DLD1 (cell line): Measurements from ENCODE around the gene MSH2.
"Not testable (repeated sequence)": the region's sequence is repeated elsewhere in the genome, so short reads cannot be mapped to it uniquely, and the experiment has no call there.

Source experiments
- in situ Hi-C: cut with HindIII; loops from 2 replicates; pipeline ENCODE4 v1.10.0; 2017; ENCODE audit warnings: low sequenced_read_pairs

The MSH2 gene

DNA sequence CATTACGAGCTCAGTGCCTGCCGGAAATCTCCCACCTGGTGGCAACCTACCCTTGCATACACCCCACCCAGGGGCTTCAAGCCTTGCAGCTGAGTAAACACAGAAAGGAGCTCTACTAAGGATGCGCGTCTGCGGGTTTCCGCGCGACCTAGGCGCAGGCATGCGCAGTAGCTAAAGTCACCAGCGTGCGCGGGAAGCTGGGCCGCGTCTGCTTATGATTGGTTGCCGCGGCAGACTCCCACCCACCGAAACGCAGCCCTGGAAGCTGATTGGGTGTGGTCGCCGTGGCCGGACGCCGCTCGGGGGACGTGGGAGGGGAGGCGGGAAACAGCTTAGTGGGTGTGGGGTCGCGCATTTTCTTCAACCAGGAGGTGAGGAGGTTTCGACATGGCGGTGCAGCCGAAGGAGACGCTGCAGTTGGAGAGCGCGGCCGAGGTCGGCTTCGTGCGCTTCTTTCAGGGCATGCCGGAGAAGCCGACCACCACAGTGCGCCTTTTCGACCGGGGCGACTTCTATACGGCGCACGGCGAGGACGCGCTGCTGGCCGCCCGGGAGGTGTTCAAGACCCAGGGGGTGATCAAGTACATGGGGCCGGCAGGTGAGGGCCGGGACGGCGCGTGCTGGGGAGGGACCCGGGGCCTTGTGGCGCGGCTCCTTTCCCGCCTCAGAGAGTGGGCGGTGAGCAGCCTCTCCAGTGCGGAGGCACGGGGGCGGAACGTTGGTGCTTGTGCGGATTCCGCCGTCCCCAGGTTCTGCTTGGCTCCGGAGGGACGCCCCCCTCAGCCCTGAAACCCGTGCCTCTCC, at the start of gene MSH2:
Gene MSH2, plus strand, starts transcription at position 352 of the 804 bp plus-strand sequence. Its CDS starts 36 bp downstream, at position 388.
- in situ Hi-C loops, result no loop called here

DNA sequence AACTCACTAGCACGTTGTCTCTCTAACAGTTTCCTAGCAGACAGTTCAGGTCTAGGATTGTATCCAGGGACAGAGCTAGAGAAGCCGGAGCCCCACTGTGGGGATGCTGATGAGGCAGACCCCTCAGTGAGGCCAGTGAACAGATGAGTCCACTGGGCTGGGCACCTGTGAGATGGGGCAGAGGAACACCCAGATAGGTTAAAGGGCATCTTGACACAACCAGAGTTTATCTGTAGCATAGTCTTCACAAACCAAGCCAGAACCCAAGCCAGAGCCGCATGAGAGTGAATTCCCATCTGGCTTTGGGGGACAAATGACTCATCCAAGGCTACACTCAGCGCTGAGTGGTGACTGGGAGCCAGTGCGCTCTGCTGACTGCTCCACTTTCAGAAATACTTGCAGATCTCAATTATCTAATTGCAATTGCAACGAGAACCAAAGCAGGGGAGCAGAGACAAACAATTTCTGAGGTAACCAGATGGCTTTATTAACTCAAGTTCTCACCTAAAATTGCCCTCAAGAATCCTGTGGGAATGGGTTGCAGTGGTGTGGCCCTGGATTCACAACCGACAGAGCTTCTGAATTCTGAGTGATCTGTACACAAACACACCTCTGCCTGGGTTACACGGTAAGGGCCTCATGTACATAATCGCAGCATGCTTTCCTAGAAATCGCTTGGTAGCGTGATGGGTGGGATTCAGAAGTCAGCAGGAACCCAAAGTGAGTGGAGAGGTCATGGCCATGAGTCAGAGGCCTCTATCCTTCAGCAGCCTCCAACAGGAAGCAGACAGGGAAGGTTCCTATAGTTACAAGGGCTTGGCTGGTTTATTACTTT, 48.7 kb upstream of the MSH2 start:
- in situ Hi-C loops, result no loop called here

DNA sequence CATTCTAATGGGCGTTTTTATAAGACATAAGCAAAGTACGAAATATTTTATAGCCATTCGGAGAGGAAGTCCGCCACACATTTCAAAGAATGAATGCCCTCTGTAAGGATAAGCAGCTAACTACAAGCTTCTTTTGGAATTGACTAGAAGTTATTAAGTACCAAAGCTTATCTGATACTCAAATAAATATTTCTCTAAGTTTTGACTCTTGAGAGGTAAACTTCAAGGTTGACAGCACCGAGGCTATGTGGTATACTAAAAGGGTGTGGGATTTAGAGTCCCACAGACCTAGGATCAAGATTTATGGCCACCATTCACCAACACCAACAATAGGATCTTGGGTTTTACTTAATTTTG, 48.1 kb upstream of the MSH2 start:
- in situ Hi-C loops, result no loop called here

DNA sequence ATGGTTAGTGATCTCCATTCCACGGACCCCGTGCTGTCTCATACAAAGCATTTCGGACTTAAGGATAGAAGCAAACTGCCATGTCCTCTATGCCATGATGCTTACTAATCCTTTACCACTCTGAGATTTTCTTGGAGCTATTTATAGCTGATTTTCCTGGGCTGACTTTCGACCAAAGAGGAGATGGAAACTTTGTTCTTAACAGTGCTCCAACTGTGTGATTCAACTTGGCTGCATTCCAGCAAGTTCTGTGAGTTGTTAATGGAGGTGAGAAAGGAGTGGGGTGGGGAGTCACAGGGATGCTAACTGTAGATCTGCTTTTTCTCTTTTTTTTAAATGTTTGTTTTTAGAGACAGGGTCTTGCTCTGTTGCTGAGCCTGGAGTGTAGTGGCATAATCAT, 45.5 kb upstream of the MSH2 start:
- in situ Hi-C loops, result no loop called here

DNA sequence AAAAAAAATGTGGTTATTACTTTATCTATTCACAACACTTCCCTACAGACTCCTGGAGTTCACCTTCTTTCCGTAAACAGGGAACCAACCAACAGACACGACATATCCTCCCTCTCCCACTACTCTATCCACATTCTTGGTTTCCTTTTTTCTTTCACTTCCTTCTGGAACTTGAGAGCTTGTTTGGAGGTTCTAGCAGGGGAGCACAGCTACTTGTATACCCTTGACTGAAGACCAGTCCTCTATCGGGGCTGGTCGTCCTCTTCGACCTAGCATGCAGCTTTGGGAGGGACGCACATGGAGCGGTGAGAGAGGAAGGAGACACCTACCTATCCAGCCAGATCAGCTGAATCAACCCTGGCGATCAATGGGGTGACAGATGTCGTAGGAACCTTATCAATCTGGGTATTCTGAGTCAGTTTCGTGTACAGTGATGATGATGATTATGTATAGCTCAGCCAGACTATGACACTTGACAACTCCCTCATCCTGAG, 43.5 kb upstream of the MSH2 start:
- in situ Hi-C loops, result no loop called here

DNA sequence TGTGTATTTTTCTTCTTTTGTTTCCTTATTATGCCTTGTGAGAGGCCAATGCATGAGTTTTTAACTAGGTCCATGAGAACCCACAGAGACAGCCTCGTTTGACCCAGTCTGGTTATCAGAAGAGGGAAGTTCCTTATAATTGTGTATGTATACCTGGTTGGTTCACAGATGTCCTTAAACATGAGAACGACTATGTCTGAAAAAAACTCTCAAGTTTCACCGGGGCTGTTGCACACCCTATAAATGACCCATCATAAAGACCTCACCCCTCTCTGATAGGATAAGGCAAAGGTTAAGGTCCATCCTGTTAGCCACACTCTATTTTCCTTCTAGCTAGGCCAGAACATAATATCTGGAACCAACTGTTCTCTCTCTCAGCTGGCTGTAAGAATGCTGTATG, 42.7 kb upstream of the MSH2 start:
- in situ Hi-C loops, result no loop called here

DNA sequence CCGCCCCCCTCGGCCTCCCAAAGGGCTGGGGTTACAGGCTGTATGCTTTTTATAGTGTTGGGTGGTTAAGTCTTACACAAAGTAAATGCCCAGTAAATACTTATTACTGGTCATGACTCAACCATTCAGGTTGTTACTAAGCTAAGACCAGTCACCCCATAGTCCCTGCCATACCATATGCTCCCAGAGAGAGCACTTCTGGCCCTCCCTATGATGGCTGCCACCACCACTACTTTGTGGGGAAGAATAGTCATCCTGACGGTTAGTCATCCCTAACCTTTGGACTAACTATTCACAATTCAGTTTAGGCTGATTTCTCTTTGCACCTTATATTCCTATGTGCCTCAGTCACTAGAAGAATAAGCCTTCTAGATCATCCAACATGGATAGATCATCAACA, 42.0 kb upstream of the MSH2 start:
- in situ Hi-C loops, result no loop called here

DNA sequence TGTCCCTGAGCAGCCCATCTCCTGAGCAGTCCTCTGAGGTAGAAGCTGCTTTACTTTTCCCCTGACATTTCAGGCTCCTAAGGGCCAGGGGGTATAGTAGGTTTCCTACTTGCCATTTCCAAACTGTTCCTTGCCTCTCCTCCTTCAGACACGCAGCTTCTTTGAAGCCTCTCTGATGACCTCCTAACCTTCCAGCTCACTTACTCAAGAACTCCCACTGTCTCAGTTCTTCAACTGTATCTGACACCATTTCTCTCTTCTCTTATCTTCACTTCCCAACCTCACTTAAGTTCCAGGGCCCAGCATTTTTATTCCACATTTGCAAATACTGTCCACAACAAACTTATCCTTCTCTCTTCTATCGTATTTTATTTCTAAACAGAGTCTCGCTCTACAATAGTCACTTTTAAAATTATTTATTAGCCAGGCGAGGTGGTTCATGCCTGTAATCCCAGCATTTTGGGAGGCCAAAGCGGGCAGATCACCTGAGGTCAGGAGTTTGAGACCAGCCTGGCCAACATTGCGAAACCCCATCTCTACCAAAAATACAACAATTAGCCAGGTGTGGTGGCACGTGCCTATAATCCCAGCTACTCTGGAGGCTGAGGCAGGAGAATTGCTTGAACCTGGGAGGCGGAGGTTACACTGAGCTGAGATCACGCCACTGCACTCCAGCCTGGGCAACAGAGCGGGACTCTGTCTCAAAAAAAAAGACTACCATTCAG, 41.3 kb upstream of the MSH2 start:
- in situ Hi-C loops, result not testable (repeated sequence)

DNA sequence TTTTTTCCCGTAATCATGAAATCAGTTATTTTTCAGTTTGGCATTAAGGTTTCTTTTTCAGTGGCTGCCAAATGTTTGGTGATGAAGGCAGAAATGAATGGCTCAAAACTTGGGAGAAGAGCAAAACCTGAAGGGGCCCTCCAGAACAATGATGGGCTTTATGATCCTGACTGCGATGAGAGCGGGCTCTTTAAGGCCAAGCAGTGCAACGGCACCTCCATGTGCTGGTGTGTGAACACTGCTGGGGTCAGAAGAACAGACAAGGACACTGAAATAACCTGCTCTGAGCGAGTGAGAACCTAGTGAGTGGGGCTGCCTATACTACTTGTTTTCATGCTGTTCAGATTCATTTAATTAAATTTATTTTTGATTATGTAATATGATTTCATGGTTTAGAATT, 29.2 kb upstream of the MSH2 start:
- in situ Hi-C loops, result no loop called here

DNA sequence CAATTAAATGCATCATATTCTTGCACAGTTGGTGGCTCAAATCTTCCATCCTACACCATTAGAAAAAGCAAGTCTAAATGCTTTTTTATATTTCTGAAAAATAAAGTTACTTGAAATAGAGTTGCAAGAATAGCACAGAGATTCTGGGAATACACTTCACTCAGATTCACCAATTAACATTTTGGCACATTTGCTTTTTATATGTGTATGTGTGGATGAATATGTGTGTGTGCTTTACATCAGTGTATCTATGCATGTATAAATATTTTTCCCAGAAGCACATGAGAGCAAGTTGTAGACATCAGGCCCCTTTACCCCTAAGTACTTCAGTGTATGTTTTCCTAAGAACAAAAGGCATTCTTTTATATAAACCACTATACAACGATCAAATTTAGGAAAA, 27.6 kb upstream of the MSH2 start:
- in situ Hi-C loops, result no loop called here

DNA sequence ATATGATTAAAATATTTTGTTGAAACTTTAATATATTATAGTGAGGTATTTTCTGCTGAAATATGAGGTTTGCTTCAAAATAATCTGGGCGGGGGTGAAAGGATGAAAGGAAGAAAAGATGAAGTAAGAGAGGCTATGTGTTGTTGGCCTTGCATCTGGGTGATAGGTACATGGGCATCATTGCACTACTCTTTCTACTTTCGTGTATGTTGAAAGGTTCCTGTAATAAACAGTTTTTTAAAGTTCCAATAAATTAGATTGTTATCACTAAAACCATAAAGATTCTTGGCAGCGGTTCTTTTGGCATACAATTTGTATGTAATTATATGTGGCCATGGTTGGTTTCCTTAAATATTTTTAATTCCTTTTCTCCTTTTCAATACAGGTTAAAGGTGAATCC, 23.6 kb upstream of the MSH2 start:
- in situ Hi-C loops, result no loop called here

DNA sequence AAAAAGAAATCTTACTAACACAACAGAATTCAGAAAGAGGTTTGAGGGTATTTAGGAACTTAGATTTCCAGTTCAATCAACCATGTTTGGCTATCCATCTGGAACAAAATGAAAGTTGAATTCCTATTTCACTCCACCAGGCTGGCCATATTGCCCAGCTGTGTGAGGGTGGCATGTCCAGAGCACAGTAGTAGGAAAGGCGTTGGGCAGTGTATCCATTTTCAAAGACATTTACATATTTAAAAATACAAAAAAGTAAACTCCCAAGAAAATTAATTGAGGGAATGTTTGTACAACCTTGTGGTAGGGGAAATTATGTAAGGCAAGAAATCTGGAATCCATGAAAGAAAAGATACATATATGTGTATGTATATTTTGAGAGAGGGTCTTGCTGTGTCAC, 21.5 kb upstream of the MSH2 start:
- in situ Hi-C loops, result no loop called here

DNA sequence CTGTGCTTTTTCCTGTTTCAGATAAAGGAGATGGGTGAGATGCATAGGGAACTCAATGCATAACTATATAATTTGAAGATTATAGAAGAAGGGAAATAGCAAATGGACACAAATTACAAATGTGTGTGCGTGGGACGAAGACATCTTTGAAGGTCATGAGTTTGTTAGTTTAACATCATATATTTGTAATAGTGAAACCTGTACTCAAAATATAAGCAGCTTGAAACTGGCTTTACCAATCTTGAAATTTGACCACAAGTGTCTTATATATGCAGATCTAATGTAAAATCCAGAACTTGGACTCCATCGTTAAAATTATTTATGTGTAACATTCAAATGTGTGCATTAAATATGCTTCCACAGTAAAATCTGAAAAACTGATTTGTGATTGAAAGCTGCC, 16.4 kb upstream of the MSH2 start:
- in situ Hi-C loops, result no loop called here

DNA sequence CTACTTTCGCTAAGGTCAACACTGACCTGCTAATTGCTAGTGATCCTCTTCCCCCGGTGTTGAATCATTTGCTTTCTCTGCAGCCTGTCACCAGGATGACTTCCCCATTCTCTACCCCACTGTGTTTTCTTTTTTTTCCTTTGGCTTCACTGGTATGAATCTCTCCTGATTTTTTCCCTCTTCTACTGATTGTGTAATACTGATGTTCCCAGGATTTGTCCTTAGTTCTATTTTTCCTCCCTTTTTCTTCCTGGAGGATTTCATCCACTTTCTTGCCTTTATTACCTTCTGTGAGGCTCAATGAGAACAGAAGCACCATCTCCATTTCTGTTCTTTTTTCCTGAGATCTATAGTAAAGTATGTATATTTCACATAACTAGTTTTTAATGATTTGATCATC, 14.1 kb upstream of the MSH2 start:
- in situ Hi-C loops, result no loop called here

DNA sequence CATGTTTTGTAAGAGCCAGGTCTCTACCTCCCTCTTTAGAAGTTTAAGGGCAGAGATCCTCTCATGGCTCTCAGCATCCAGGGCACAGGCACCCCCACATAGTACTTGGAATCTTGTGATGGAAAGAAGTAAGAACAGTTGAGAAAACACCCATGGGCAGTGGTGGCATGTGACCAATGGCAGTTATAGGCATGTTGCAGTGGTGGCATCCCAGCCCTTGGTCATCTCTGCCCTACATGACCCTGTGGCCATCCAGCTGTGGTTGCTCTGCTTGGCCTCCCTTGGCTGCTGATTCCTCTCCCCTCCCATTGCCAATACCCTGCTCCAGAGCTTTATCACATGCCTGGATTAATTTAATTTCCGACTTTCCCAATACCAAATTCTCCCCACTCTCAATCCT, 13.3 kb upstream of the MSH2 start:
- in situ Hi-C loops, result no loop called here

DNA sequence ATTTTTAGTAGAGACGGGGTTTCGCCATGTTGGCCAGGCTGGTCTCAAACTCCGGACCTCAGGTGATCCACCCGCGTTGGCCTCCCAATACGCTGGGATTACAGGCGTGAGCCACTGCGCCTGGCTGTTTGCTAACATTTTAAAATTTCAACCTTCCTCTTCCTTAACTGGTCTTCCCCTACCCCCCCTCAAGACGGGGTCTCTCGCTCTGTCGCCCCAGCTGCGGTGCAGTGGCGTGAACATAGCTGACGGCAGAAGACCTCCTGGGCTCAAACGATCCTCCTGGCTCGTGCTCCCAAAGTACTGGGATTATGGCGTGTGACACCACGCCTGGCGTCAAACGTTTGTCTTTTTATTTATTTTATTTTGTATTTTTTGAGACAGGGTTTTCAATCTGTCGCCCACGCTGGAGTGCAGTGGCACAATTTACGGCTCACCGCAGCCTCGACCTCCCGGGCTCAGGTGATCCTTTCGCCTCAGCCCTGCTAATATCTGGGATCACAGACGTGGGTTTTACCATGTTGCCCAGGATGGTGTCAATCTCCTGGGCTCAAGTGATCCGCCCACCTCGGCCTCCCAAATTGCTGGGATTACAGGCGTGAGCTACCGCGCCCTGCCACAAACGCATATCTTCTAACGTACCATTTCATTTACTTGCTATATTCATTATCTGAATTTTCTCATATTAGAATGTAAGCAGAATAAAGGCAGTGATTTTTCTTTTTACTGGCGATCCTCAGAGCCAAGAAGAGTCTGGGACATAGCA, 984 bp upstream of the MSH2 start:
- in situ Hi-C loops, result no loop called here

DNA sequence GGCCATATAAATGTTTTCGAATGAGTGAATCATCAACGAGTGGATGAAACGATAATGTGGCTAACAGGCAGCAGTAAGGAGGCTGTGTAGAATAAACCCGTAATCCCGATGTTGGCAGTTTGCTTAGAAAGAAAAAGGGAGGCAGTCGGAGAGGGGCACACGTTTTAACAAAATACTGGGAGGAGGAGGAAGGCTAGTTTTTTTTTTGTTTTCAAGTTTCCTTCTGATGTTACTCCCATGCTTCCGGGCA, 476 bp upstream of the MSH2 start:
- in situ Hi-C loops, result no loop called here

DNA sequence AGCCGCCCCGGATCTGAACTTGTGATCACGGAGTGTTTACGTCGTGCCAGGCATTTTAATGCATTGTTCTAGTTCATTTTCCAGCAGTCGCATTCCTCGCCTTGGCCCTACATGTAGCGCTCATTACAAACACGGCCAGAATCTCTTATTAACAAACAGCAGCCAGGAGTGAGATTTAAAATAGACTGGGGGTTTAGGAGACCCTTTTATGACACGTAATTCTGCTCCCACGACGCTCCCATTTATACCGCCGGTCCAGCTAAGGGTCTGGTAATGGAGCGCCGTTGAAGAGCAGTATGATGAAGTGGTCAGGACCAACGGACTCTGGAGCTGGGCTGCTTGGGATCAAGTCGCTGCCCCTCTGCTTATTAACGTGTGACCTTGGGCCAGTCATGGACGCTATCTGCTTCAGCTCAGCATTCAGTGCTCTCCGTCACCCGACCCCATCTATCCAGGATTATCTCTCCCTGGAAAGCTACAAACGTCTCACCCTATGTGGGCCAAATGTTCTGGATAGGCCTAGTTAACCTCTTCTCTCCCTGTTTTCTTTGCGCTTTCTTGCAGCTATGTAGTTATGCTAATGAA, 745 bp downstream of the MSH2 start:
- in situ Hi-C loops, result no loop called here

DNA sequence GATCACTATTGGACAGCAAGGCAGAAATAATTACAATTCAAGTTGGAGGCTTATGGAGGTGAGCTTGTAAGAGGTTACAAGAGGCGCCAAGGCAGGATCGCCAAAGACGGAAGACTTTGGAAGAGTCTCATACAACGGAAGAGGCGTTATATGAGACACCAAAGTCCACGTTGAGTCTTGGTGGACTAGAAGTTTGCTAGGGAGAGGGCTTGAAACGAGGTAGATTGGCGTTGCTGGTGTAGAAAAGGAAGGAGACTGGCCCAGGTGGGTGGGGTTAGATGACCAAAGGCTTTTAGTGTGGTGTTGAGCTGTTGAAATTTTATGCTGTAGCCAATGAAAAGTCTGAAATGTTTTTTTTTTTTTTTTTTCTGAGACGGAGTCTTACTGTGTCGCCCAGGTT, 1.4 kb downstream of the MSH2 start:
- in situ Hi-C loops, result no loop called here

DNA sequence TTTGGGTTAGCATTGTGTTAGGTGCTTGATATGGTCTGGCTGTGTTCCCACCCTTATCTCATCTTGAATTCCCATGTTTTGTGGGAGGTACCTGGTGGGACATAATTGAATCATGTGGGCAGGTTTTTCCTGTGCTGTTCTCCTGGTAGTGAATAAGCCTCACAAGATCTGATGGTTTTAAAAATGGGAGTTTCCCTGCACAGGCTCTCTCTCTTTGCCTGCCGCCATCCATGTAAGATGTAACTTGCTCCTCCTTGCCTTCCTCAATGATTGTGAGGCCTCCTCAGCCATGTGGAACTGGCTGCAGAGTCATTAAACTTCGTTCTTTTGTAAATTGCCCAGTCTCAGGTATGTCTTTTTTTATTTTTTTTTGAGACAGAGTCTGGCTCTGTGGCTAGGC, 2.8 kb downstream of the MSH2 start:
- in situ Hi-C loops, result no loop called here
